T47D (cell line): ENCODE results near the gene GNAS.
A peak's percentile ranks its signal among the peaks of the same experiment; 100 is the strongest.

Experiments
- DNase-seq, 2 experiments: peaks; one replicate each; pipeline versions ENCODE4 v3.0.0 to v3.0.0-alpha.2; 2011 to 2012; ENCODE audit warnings: low read depth in 1 of 2, low spot score in 1 of 2
- JUND ChIP-seq: IDR thresholded peaks from 2 replicates; pipeline ENCODE4 v1.6.1; 2012; ENCODE audit warnings: low read depth
- in situ Hi-C: cut with HindIII; loops from 2 replicates; pipeline ENCODE4 v1.10.0; 2016; ENCODE audit warnings: low sequenced_read_pairs, low pct_unique_long_range_greater_than_20kb

GNAS gene

DNA sequence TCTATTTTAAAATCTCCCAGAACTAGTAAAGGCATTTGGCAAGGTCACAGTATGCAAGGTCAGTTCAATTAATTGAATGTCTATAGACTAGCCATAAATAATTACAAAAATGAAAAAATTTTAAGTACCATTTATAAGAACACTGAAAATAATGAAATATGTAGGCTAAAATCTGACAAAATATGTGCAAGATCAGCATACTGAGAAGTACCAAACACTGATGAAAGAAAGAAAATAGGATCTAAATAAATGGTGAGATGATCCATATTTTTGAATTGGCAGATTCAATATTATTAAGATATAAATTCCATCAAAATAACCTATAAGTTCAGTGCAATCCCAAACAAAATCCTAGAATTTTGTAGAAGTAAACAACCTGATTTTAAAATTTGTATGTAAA, 100.5 kb downstream of the GNAS start:
- TF ChIP-seq JUND: no peak
- in situ Hi-C loops: no loop called here
- no peak for DNase-seq

DNA sequence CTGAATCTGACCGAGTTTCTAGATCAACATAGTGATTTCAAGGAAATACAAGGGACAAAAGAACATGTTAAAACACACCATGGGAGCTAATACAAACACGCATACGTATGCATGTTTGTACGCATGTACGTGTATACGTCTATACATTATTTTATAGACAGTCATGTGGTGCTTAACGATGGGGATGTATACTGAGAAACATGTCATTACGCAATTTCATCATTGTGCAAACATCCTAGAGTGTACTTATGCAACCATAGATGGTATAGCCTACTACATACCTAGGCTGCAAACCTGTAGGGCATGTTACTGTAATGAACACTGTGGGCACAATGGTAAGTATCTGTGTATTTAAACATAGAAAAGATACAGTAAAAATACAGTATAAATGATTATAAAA, 103.6 kb downstream of the GNAS start:
- DNase-seq: peak in 1 of 2 experiments; percentile 89
- no peak for TF ChIP-seq JUND
- in situ Hi-C loops: no loop called here

DNA sequence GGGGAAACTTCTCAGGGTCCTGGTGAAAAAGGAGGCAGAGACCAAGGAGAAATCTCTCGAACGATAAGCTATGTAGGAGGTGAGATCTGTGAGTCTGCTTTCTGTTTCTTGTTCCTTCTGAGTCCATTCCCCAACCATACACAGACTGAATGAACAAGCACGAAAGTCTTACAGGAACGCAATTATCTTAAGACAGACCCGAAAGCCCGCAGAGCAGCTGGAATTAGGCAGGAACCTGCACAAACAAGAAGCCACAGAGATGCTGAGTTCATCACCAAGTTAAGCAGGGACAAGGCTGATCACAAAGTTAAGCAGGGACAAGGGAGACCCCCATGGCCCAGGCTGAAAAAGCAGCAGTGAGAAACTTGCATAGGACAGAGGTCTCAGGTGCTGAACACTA, 107.1 kb downstream of the GNAS start:
- DNase-seq: no peak
- no peak for TF ChIP-seq JUND
- in situ Hi-C loops: no loop called here
